HepG2 (cell line): Measurements from ENCODE around the gene USP36. TPM values are rescaled to one million over a fixed set of nuclear protein-coding genes. Genes with fewer than 3 reads are reported as not detected.

ENCODE experiments used
- ZUFSP ChIP-seq: sonication (generic); formaldehyde crosslinking; IDR thresholded peaks from 2 replicates; pipeline ENCODE4 v1.9.0; 2021; ENCODE audit warnings: missing genetic modification reagents, mild to moderate bottlenecking, borderline replicate concordance
- polyA plus RNA-seq, 8 experiments: library from polyadenylated mRNA; depleted of rRNA in 3 of 8; stranded (reverse) in 7 of 8; unstranded in 1 of 8; fragments of >200 nt; fragmentation: Illumina TruSeq in 4 of 8; extraction: Trizol in 4 of 8; gene quantifications; 2 replicates each; pipeline versions ENCODE4 v1.2.1 to v1.2.3, GENCODE V29; 2011 to 2016; ENCODE audit warnings: low read depth in 4 of 8, missing spikeins in 1 of 8, mixed read lengths in 1 of 8; ENCODE audit not compliant: insufficient read depth in 1 of 8
- total RNA-seq, 5 experiments: library from RNA; depleted of rRNA; stranded (reverse); fragments of >200 nt; fragmentation: Illumina TruSeq; extraction: Trizol; gene quantifications; 2 replicates each; pipeline ENCODE4 v1.2.3, GENCODE V29; 2016; ENCODE audit warnings: low read depth in 1 of 5
- TF ChIP-seq, protein P1 (sequence below): sonication (generic); formaldehyde crosslinking; IDR thresholded peaks from 2 replicates; pipeline ENCODE4 v1.4.0; 2020; ENCODE audit warnings: mild to moderate bottlenecking, missing genetic modification reagents

Gene USP36
- total and polyA plus RNA-seq, 2 of the 13 experiments (the other 11 are each of a cell fraction or from before 2014, with no cell fraction given), result 29.6 to 45.9 TPM

- no peak for TF ChIP-seq ZUFSP (CRISPR knock-in tag)
- TF ChIP-seq, protein P1, sequence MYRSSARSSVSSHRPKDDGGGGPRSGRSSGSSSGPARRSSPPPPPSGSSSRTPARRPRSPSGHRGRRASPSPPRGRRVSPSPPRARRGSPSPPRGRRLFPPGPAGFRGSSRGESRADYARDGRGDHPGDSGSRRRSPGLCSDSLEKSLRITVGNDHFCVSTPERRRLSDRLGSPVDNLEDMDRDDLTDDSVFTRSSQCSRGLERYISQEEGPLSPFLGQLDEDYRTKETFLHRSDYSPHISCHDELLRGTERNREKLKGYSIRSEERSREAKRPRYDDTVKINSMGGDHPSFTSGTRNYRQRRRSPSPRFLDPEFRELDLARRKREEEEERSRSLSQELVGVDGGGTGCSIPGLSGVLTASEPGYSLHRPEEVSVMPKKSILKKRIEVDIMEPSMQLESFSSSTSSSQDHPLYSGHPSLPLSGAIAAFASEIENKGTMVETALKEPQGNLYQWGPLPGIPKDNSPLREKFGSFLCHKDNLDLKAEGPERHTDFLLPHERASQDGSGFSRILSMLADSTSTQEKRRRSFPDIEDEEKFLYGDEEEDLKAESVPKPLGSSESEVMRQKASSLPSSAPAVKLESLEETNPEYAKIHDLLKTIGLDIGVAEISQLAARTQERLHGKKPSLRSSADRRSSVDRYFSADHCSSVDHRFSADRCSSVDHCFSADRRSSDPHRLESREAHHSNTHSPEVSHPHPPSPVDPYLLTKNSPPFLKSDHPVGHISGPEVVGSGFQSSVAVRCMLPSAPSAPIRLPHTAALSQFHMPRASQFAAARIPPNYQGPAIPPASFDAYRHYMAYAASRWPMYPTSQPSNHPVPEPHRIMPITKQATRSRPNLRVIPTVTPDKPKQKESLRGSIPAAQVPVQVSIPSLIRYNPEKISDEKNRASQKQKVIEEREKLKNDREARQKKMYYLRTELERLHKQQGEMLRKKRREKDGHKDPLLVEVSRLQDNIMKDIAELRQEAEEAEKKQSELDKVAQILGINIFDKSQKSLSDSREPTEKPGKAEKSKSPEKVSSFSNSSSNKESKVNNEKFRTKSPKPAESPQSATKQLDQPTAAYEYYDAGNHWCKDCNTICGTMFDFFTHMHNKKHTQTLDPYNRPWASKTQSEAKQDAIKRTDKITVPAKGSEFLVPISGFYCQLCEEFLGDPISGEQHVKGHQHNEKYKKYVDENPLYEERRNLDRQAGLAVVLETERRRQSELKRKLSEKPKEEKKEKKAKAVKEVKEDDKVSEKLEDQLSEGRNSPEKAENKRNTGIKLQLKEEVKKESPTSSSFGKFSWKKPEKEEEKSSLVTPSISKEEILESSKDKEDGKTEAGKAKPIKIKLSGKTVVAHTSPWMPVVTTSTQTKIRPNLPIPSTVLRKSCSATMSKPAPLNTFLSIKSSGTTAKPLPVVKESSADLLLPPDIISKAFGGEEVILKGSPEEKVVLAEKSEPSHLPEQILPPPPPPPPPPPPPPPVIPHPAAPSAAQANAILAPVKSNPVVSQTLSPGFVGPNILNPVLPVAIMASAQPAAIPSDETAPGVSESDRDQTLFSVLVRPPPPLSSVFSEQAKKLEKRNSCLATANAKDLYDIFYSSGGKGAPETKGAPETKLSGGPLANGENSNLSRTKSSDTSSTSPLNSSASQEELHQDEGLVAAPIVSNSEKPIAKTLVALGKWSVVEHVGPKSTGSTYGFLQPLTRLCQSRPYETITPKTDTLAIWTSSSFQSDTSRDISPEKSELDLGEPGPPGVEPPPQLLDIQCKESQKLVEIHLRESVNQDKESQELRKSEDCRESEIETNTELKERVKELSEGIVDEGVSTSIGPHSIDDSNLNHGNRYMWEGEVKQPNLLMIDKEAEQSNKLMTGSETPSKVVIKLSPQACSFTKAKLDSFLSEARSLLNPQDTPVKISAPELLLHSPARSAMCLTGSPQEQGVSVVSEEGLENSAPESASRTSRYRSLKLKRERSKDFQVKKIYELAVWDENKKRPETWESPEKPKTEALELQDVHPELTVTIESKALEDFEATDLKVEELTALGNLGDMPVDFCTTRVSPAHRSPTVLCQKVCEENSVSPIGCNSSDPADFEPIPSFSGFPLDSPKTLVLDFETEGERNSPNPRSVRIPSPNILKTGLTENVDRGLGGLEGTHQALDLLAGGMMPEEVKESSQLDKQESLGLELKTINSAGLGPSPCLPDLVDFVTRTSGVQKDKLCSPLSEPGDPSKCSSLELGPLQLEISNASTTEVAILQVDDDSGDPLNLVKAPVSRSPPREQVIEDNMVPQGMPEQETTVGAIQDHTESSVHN (CRISPR knock-in tag), result no peak
- TF ChIP-seq, all 625 proteins: peak for 0
Observed at GRCh38 chr17:78788451-78788850, 52.2 kb downstream of the USP36 start (continued).
